H1 (cell line): Measurements from ENCODE around the gene FLRT1. TPM values are rescaled to one million over a fixed set of nuclear protein-coding genes. Genes with fewer than 3 reads are reported as not detected.

Experiments
- ASH2L ChIP-seq: fragments of 200-600, 300-600 bp; sonication (generic); IDR thresholded peaks from one replicate; pipeline ENCODE4 v1.7.1; 2017; ENCODE audit warnings: low read length
- GTF2F1 ChIP-seq: IDR thresholded peaks from 2 replicates; pipeline ENCODE4 v1.6.1; 2012; ENCODE audit warnings: low read depth, low read length, improper control_type of control experiment, borderline replicate concordance
- YY1 ChIP-seq: IDR thresholded peaks from 2 replicates; pipeline ENCODE4 v1.6.1; 2011; ENCODE audit warnings: low read depth, mild to moderate bottlenecking, low read length
- polyA plus RNA-seq, 7 experiments: library from polyadenylated mRNA; depleted of rRNA in 3 of 7; stranded (reverse) in 5 of 7; unstranded in 2 of 7; fragments of >200 nt in 5 of 7; fragments of 200-250 nt in 2 of 7; gene quantifications; 1 replicate in 5 of 7; 2 replicates in 1 of 7; 4 replicates in 1 of 7; pipeline versions ENCODE4 v1.2.1 to v1.2.3, GENCODE V29; 2011 to 2013; ENCODE audit warnings: missing spikeins in 2 of 7, mixed read lengths in 2 of 7
- total RNA-seq: library from RNA; stranded (reverse); fragmentation: NEBNext Ultra II Directional; extraction: Animal tissue kit (Norgen Biotek cat#: 25700); gene quantifications from 2 replicates; pipeline ENCODE4 v1.2.1, GENCODE V29; 2021

Gene FLRT1
- total and polyA plus RNA-seq, 2 of the 8 experiments (the other 6 are each of a cell fraction or from before 2014, with no cell fraction given): 0.14 to 0.28 TPM

DNA sequence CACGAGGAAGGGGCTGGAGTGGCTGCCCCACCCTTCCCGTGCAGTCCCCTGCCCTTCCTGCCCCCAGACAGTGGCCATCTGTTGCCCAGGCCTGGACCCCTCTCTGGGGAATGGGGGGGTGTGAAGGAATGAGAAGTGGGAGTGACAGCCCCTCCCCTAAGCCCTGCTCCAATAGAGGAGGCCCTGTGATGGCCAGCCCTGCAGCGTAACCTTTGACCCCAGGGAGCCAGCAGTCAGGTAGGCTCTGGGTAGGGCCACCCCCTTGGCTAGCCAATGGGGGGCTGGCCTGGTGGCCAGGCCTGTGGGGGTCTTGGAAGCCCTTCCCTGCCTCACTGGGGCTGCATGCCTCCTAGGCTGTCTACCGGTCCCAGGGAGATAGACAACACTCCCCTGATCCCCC, 6.6 kb downstream of the FLRT1 start (continued):
- TF ChIP-seq ASH2L (no peak), YY1 (no peak), GTF2F1 (no peak)
